HepG2 (cell line): ENCODE results near the gene ITSN2. TPM values are rescaled to one million over a fixed set of nuclear protein-coding genes. Genes with fewer than 3 reads are reported as not detected.

ENCODE experiments used
- ATAC-seq: fragments of 200-7000 bp; cut with Tn5 transposase; 3 replicates; pipeline ENCODE4 v1.9.1; 2020; ENCODE audit warnings: mild to moderate bottlenecking, moderate library complexity
- BruUV-seq: library from RNA; stranded (reverse); fragments of 400-500 nt; replicated peaks from 2 replicates; lab custom pipeline; 2021; lab: Mats Ljungman, UMichigan
- CTCF ChIA-PET: fragments of 300-600 bp; formaldehyde crosslinking; extraction: SDS; loops from one replicate; lab custom pipeline; 2021; ENCODE audit warnings: low total read pairs, inconsistent platforms, low intra/inter-chr PET ratio; lab: Yijun Ruan, JAX
- POLR2A ChIA-PET: fragments of 350-600 bp; sonication (Branson Sonifier 250); formaldehyde crosslinking; loops from one replicate; lab custom pipeline; 2020; ENCODE audit warnings: antibody characterized with exemption, inconsistent platforms; lab: Yijun Ruan, JAX
- DNase-seq: peaks from one replicate; pipeline ENCODE4 v3.0.0-alpha.2; 2015; ENCODE audit warnings: low spot score
- FAIRE-seq: peaks from 3 replicates; lab custom pipeline; 2011; peaks lifted over from hg19 to GRCh38; lab: Jason Lieb, UNC
- H2AFZ ChIP-seq: one replicate; pipeline ENCODE4 v1.6.1; 2011; ENCODE audit warnings: low read length, inconsistent platforms
- H3K27ac ChIP-seq: fragments of 300-600 bp; 3 replicates; pipeline ENCODE4 v1.8.0; 2011; ENCODE audit warnings: mixed run types, mild to moderate bottlenecking, mixed read lengths, low read length, inconsistent platforms; ENCODE audit not compliant: insufficient read depth; ENCODE audit errors: extremely low read length
- H3K27me3 ChIP-seq, 2 experiments: fragments of 200-600 bp in 1 of 2; 2 replicates in 1 of 2; 3 replicates in 1 of 2; pipeline versions ENCODE4 v1.6.0 to v1.8.0; 2011; ENCODE audit warnings: low read length in 2 of 2, mild to moderate bottlenecking in 2 of 2, moderate library complexity in 2 of 2, inconsistent platforms in 1 of 2; ENCODE audit not compliant: insufficient read depth in 2 of 2, control insufficient read depth in 1 of 2
- H3K36me3 ChIP-seq, 2 experiments: fragments of 200-600 bp in 1 of 2; replicated peaks in 1 of 2; 2 replicates in 1 of 2; 3 replicates in 1 of 2; pipeline versions ENCODE4 v1.5.1 to v1.8.0; 2011; ENCODE audit warnings: low read length in 2 of 2, inconsistent platforms in 1 of 2; ENCODE audit not compliant: insufficient read depth in 2 of 2, control insufficient read depth in 1 of 2
- H3K4me1 ChIP-seq: 2 replicates; pipeline ENCODE4 v1.5.1; 2012; ENCODE audit warnings: low read length, inconsistent platforms; ENCODE audit not compliant: insufficient read depth
- H3K4me2 ChIP-seq: 2 replicates; pipeline ENCODE4 v1.6.0; 2011; ENCODE audit warnings: low read depth, low read length, inconsistent platforms
- H3K4me3 ChIP-seq, 3 experiments: fragments of 200-600 bp in 1 of 3; sonication (generic), shearing (Covaris generic) in 1 of 3; replicated peaks in 1 of 3; 2 replicates each; pipeline ENCODE4 v1.5.1; 2011 to 2016; ENCODE audit warnings: low read length in 3 of 3, inconsistent platforms in 2 of 3, low read depth in 2 of 3, mild to moderate bottlenecking in 2 of 3, control low read depth in 1 of 3, mixed read lengths in 1 of 3; ENCODE audit not compliant: insufficient read depth in 1 of 3
- H3K79me2 ChIP-seq: one replicate; pipeline ENCODE4 v1.6.1; 2011; ENCODE audit warnings: low read length, inconsistent platforms; ENCODE audit not compliant: insufficient read depth
- H3K9ac ChIP-seq: 2 replicates; pipeline ENCODE4 v1.6.0; 2011; ENCODE audit warnings: mild to moderate bottlenecking, low read depth, low read length, inconsistent platforms; ENCODE audit not compliant: insufficient read depth
- H3K9me3 ChIP-seq: 2 replicates; pipeline ENCODE4 v1.5.1; 2012; ENCODE audit warnings: mild to moderate bottlenecking, low read length
- H4K20me1 ChIP-seq: 2 replicates; pipeline ENCODE4 v1.6.0; 2011; ENCODE audit warnings: inconsistent platforms, mild to moderate bottlenecking, low read length, moderate library complexity; ENCODE audit not compliant: insufficient read depth
- AGO1 ChIP-seq: fragments of 200-400 bp; formaldehyde crosslinking; IDR thresholded peaks from 2 replicates; pipeline ENCODE4 v1.6.1; 2017; ENCODE audit warnings: mild to moderate bottlenecking, low read depth, low read length, moderate library complexity; ENCODE audit not compliant: poor library complexity, severe bottlenecking
- EZH2 ChIP-seq: conservative IDR thresholded peaks from 2 replicates; pipeline ENCODE4 v1.6.1; 2012; ENCODE audit warnings: mild to moderate bottlenecking, low read depth, low read length, moderate library complexity
- KMT2B ChIP-seq: IDR thresholded peaks from 2 replicates; pipeline ENCODE4 v1.6.1; 2016; ENCODE audit warnings: missing genetic modification reagents, missing compliant biosample characterization
- NCOA2 ChIP-seq: sonication (generic); formaldehyde crosslinking; IDR thresholded peaks from 2 replicates; pipeline ENCODE4 v1.8.0; 2022; ENCODE audit warnings: inconsistent platforms
- NFATC3 ChIP-seq: sonication (generic); formaldehyde crosslinking; IDR thresholded peaks from 2 replicates; pipeline ENCODE4 v1.5.1; 2020; ENCODE audit warnings: mild to moderate bottlenecking, missing genetic modification reagents
- SALL2 ChIP-seq: sonication (generic); formaldehyde crosslinking; IDR thresholded peaks from 2 replicates; pipeline ENCODE4 v1.8.1; 2023; ENCODE audit warnings: mild to moderate bottlenecking, missing genetic modification reagents, inconsistent platforms
- SMC3 ChIP-seq: IDR thresholded peaks from 2 replicates; pipeline ENCODE4 v1.6.1; 2011; ENCODE audit warnings: low read length, improper control_type of control experiment
- TBX3 ChIP-seq: fragments of 450-650 bp; IDR thresholded peaks from 2 replicates; pipeline ENCODE4 v1.6.1; 2017; ENCODE audit warnings: antibody characterized with exemption, mild to moderate bottlenecking, inconsistent platforms, borderline replicate concordance
- WIZ ChIP-seq: sonication (generic); formaldehyde crosslinking; IDR thresholded peaks from 2 replicates; pipeline ENCODE4 v1.5.1; 2020; ENCODE audit warnings: mild to moderate bottlenecking, missing genetic modification reagents
- ZNF660 ChIP-seq: sonication (generic); formaldehyde crosslinking; IDR thresholded peaks from 2 replicates; pipeline ENCODE4 v1.5.1; 2020; ENCODE audit warnings: mild to moderate bottlenecking, low read depth, missing genetic modification reagents, borderline replicate concordance
- ZNF773 ChIP-seq: sonication (generic); formaldehyde crosslinking; IDR thresholded peaks from 2 replicates; pipeline ENCODE4 v1.4.0; 2020; ENCODE audit warnings: missing genetic modification reagents, borderline replicate concordance
- WGBS: methylation state at CpG from one replicate; pipeline ENCODE4 v1.1.6; 2017; ENCODE audit warnings: low lambda C conversion rate; 5-methylcytosine and 5-hydroxymethylcytosine counted together
- in situ Hi-C: cut with HindIII; loops from 2 replicates; pipeline ENCODE4 v1.10.0; 2017; ENCODE audit warnings: low pct_unique_long_range_greater_than_20kb; ENCODE audit not compliant: extremely low pct_ligation_motif_present
- intact Hi-C: fragments of 100-400 bp; cut with micrococcal nuclease; formaldehyde crosslinking; loops from one replicate; pipeline ENCODE4 v1.10.0; 2022; ENCODE audit not compliant: unreplicated experiment
- polyA plus RNA-seq, 8 experiments: library from polyadenylated mRNA; depleted of rRNA in 3 of 8; stranded (reverse) in 7 of 8; unstranded in 1 of 8; fragments of >200 nt; fragmentation: Illumina TruSeq in 4 of 8; extraction: Trizol in 4 of 8; gene quantifications; 2 replicates each; pipeline versions ENCODE4 v1.2.1 to v1.2.3, GENCODE V29; 2011 to 2016; ENCODE audit warnings: low read depth in 4 of 8, missing spikeins in 1 of 8, mixed read lengths in 1 of 8; ENCODE audit not compliant: insufficient read depth in 1 of 8
- total RNA-seq, 5 experiments: library from RNA; depleted of rRNA; stranded (reverse); fragments of >200 nt; fragmentation: Illumina TruSeq; extraction: Trizol; gene quantifications; 2 replicates each; pipeline ENCODE4 v1.2.3, GENCODE V29; 2016; ENCODE audit warnings: low read depth in 1 of 5
- TF ChIP-seq, protein P1 (sequence below): sonication (generic); formaldehyde crosslinking; IDR thresholded peaks from 2 replicates; pipeline ENCODE4 v1.5.0; 2020; ENCODE audit warnings: missing genetic modification reagents, mild to moderate bottlenecking, borderline replicate concordance
- TF ChIP-seq, protein P2 (sequence below): sonication (generic); formaldehyde crosslinking; IDR thresholded peaks from 2 replicates; pipeline ENCODE4 v1.4.0; 2020; ENCODE audit warnings: mild to moderate bottlenecking, low read depth, missing genetic modification reagents

Gene ITSN2
- total and polyA plus RNA-seq, 2 of the 13 experiments (the other 11 are each of a cell fraction or from before 2014, with no cell fraction given): 26.0 to 26.6 TPM

DNA sequence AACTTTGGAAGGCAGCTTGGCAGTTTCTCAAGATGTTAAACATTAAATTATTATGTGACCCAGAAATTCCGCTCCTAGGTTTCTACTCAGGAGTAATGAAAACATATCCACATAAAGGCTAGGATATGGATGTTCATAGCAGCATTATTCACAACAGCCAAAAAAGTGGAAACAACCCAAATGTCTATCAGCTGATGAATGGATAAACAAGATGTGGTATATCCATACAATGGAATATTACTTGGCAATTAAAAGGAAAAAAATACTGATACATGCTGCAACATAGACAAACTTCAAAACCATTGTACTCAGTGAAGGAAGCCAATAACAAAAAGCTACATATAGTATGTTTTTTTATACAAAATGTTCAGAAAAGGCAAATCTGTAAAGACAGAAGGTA lies 197.8 kb downstream of the ITSN2 start:
- DNase-seq: no peak
- Histone ChIP-seq H3K27ac (no peak overlapping the region), H2AFZ (no peak overlapping the region), H3K4me3 (no peak overlapping the region), H3K27me3 (peaks cover 0 to 14% of the 10 kb centered on the region in 2 experiments; a peak in 3 of 5 replicates), H3K4me2 (no peak overlapping the region), H3K9ac (no peak overlapping the region), H3K36me3 (no peaks in the 10 kb centered on the region), H3K9me3 (no peaks in the 10 kb centered on the region), H4K20me1 (no peaks in the 10 kb centered on the region), H3K4me1 (peaks cover 16% of the 10 kb centered on the region), H3K79me2 (no peaks in the 10 kb centered on the region)
- BruUV-seq: no TSS peak
- CTCF ChIA-PET: interaction anchor here (4.9 kb wide), 1 partner anchor 78 kb away, joined by 71 read pairs; the partner anchor contains the start of gene TP53I3
- POLR2A ChIA-PET: interaction anchor here (2.1 kb wide), 1 partner anchor 78 kb away, joined by 11 read pairs; the partner anchor contains the start of gene TP53I3
- ATAC-seq: no peak
- intact Hi-C loops (no loop called here), in situ Hi-C loops (loop anchor here (10.0 kb wide), 3 partner anchors 78 to 338 kb away; partner anchors contain the start of gene TP53I3)
- no peak for FAIRE-seq
- 90% methylated on average over 1 of the region's 1 CpG for WGBS
- TF ChIP-seq KMT2B (no peak), SMC3 (no peak), AGO1 (no peak), WIZ (CRISPR knock-in tag) (no peak), TBX3 (no peak), NCOA2 (no peak), NFATC3 (CRISPR knock-in tag) (no peak), ZNF773 (no peak), ZNF660 (CRISPR knock-in tag) (no peak), SALL2 (CRISPR knock-in tag) (no peak), EZH2 (no peak)
- TF ChIP-seq, protein P1, sequence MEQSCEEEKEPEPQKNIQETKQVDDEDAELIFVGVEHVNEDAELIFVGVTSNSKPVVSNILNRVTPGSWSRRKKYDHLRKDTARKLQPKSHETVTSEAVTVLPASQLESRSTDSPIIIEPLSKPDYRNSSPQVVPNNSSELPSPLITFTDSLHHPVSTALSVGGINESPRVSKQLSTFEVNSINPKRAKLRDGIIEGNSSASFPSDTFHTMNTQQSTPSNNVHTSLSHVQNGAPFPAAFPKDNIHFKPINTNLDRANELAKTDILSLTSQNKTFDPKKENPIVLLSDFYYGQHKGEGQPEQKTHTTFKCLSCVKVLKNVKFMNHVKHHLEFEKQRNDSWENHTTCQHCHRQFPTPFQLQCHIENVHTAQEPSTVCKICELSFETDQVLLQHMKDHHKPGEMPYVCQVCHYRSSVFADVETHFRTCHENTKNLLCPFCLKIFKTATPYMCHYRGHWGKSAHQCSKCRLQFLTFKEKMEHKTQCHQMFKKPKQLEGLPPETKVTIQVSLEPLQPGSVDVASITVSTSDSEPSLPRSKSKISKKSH: no peak
- TF ChIP-seq, protein P2, sequence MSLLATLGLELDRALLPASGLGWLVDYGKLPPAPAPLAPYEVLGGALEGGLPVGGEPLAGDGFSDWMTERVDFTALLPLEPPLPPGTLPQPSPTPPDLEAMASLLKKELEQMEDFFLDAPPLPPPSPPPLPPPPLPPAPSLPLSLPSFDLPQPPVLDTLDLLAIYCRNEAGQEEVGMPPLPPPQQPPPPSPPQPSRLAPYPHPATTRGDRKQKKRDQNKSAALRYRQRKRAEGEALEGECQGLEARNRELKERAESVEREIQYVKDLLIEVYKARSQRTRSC (CRISPR knock-in tag): no peak
